ENCODE measurements around the gene B4GALT3. TPM values are rescaled to one million over a fixed set of nuclear protein-coding genes. Genes with fewer than 3 reads are reported as not detected.

Gene B4GALT3
- total and polyA plus RNA-seq, 7 donors = 16.3 to 48.1 (median 30.3) TPM

GRCh38 chr1:161139766-161140165 lies 37.5 kb downstream of the B4GALT3 start:
- 31 to 58% (median 34%) methylated on average over 1 of the region's 1 CpG for WGBS, 3 donors

GRCh38 chr1:161138431-161138830 lies 38.9 kb downstream of the B4GALT3 start:
- ATAC-seq (no peak), DNase-seq (no peak)
- intact Hi-C loops (cut with DNase I) = loop anchor here in 1 of 2 donors (5.0 kb wide), 2 partner anchors 66 to 141 kb away; no protein-coding TSS in a partner anchor
- H3K27ac ChIP-seq = no peak overlapping the region
- H3K27me3 ChIP-seq (ENCODE audit: insufficient read depth in 3 of 3, low read length in 2 of 3) = no peaks in the 10 kb centered on the region
- peaks cover 23% of the 10 kb centered on the region for H3K4me1 ChIP-seq
- no peak for TF ChIP-seq CTCF (IDR thresholded peaks at IDR 0.05)
- no peaks in the 10 kb centered on the region for H3K36me3 ChIP-seq (ENCODE audit: insufficient read depth in 1 of 2, low read depth in 1 of 2)
- no peaks in the 10 kb centered on the region for H3K9me3 ChIP-seq
- no peak overlapping the region for H3K4me3 ChIP-seq
- 81 to 83% (median 83%) methylated on average over 1 of the region's 1 CpG for WGBS, 3 donors

More at GRCh38 chr1:161139766-161140165, 37.5 kb downstream of the B4GALT3 start:
- H3K9me3 ChIP-seq = no peaks in the 10 kb centered on the region
- peak; percentile 56 for TF ChIP-seq CTCF (IDR thresholded peaks at IDR 0.05)
- intact Hi-C loops (cut with DNase I) = loop anchor here in 1 of 2 donors (5.0 kb wide), 2 partner anchors 67 to 142 kb away; no protein-coding TSS in a partner anchor
- H3K36me3 ChIP-seq (ENCODE audit: insufficient read depth in 1 of 2, low read depth in 1 of 2) = no peaks in the 10 kb centered on the region
- H3K27me3 ChIP-seq (ENCODE audit: insufficient read depth in 3 of 3, low read length in 2 of 3) = no peaks in the 10 kb centered on the region
- ATAC-seq (peak in 2 of 4 donors; percentile 47 to 63), DNase-seq (no peak)
- no peak overlapping the region for H3K27ac ChIP-seq
- no peak overlapping the region for H3K4me3 ChIP-seq
- peaks cover 13% of the 10 kb centered on the region for H3K4me1 ChIP-seq

- Histone ChIP-seq H3K9me3 (no peaks in the 10 kb centered on the region), H3K36me3 (ENCODE audit: insufficient read depth in 1 of 2, low read depth in 1 of 2) (no peaks in the 10 kb centered on the region), H3K27ac (no peak overlapping the region), H3K27me3 (ENCODE audit: insufficient read depth in 3 of 3, low read length in 2 of 3) (no peaks in the 10 kb centered on the region), H3K4me1 (peaks cover 23% of the 10 kb centered on the region), H3K4me3 (no peak overlapping the region)
- TF ChIP-seq CTCF (IDR thresholded peaks at IDR 0.05) = no peak
- ATAC-seq (no peak), DNase-seq (no peak)
- WGBS, 3 donors = 51 to 63% (median 51%) methylated on average over 3 of the region's 3 CpGs
- intact Hi-C loops (cut with DNase I) = loop anchor here in 1 of 2 donors (5.0 kb wide), 2 partner anchors 66 to 141 kb away; no protein-coding TSS in a partner anchor
Observed at GRCh38 chr1:161137881-161138280, 39.4 kb downstream of the B4GALT3 start.

- Histone ChIP-seq H3K27me3 (ENCODE audit: insufficient read depth in 3 of 3, low read length in 2 of 3) (no peaks in the 10 kb centered on the region), H3K4me1 (peaks cover 52% of the 10 kb centered on the region), H3K36me3 (ENCODE audit: insufficient read depth in 1 of 2, low read depth in 1 of 2) (peaks cover 7 to 24% of the 10 kb centered on the region in 2 donors), H3K9me3 (no peaks in the 10 kb centered on the region), H3K27ac (peak overlapping the region; percentile 92), H3K4me3 (peak overlapping the region; percentile 71)
- 4 to 6% (median 5%) methylated on average over 11 of the region's 11 CpGs for WGBS, 3 donors
- DNase-seq (no peak), ATAC-seq (no peak)
- intact Hi-C loops (cut with DNase I) = loop anchor here (2.0 to 5.0 kb wide), 2 partner anchors 22 to 86 kb away; partner anchors contain the start of gene USF1 (in 1 of the 2)
- TF ChIP-seq CTCF (IDR thresholded peaks at IDR 0.05) = no peak
Observed at GRCh38 chr1:161133220-161133740, 44.0 kb downstream of the B4GALT3 start.

Measured in psoas muscle (tissue), 8 donors.